Activated T-helper 17 cell treated with anti-CD3 and anti-CD28 coated beads, Interleukin-2, amount 50 U/mL, for 72 hours (primary cell): Measurements from ENCODE around the gene SLIT3. TPM values are rescaled to one million over a fixed set of nuclear protein-coding genes. Genes with fewer than 3 reads are reported as not detected.
"Not testable (repeated sequence)": the region's sequence is repeated elsewhere in the genome, so short reads cannot be mapped to it uniquely, and the experiment has no call there.

ENCODE experiments used
- ATAC-seq: fragments of 150-1000 bp; cut with Tn5 transposase; replicated peaks from 2 replicates; pipeline ENCODE4 v1.10.0; 2021; ENCODE audit warnings: mild to moderate bottlenecking, moderate library complexity
- H3K27ac Mint-ChIP-seq: one replicate; pipeline ENCODE4 v1.8.0; 2022; ENCODE audit warnings: mixed read lengths
- H3K27me3 Mint-ChIP-seq: one replicate; pipeline ENCODE4 v1.8.0; 2022; ENCODE audit warnings: mixed read lengths
- H3K36me3 Mint-ChIP-seq: one replicate; pipeline ENCODE4 v1.8.0; 2022; ENCODE audit warnings: low read depth, mild to moderate bottlenecking, mixed read lengths
- H3K4me1 Mint-ChIP-seq: one replicate; pipeline ENCODE4 v1.8.0; 2022; ENCODE audit warnings: mixed read lengths
- H3K4me3 Mint-ChIP-seq: one replicate; pipeline ENCODE4 v1.8.0; 2022; ENCODE audit warnings: mild to moderate bottlenecking, mixed read lengths
- H3K9me3 Mint-ChIP-seq: one replicate; pipeline ENCODE4 v1.8.0; 2022; ENCODE audit warnings: mixed read lengths
- total RNA-seq, 2 donors: library from RNA; stranded (reverse); gene quantifications; one replicate each; pipeline ENCODE4 v1.2.3, GENCODE V29; 2022

The SLIT3 gene
- total RNA-seq, 2 donors from 2014 or later, result 0.26 TPM; not detected in 1

DNA sequence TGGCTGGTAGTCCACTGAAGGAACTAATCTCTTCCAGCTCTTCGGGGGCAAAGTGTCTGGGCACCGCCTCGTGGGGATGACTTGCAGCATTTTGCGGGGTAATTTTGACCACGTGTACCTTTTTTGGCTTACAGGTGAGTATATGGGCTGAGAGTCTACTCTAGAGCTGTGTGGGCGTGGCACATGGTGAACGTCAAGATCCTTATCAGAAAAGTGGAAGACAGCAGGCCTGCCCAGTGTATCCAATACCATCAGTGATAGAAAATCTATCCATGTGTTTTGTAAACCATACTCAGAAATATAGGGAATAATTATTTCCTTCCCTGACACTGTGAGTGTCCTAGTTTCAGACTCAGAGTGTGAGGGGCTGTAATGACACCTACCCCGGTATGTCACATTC lies 148.5 kb downstream of the SLIT3 start:
- H3K4me3 Mint-ChIP-seq, result no peak overlapping the region
- H3K27ac Mint-ChIP-seq, result no peak overlapping the region
- no peaks in the 10 kb centered on the region for H3K36me3 Mint-ChIP-seq
- H3K27me3 Mint-ChIP-seq, result no peaks in the 10 kb centered on the region
- H3K4me1 Mint-ChIP-seq, result no peaks in the 10 kb centered on the region
- H3K9me3 Mint-ChIP-seq, result peaks cover 5% of the 10 kb centered on the region
- no peak for ATAC-seq

- Mint-ChIP-seq H3K9me3 (no peaks in the 10 kb centered on the region), H3K4me3 (no peak overlapping the region), H3K27me3 (no peaks in the 10 kb centered on the region), H3K4me1 (no peaks in the 10 kb centered on the region), H3K36me3 (no peaks in the 10 kb centered on the region), H3K27ac (no peak overlapping the region)
- no peak for ATAC-seq
Observed at GRCh38 chr5:169151051-169151805, 149.7 kb downstream of the SLIT3 start.

GRCh38 chr5:169150108-169150507 lies 150.8 kb downstream of the SLIT3 start:
- H3K27ac Mint-ChIP-seq, result no peak overlapping the region
- H3K36me3 Mint-ChIP-seq, result no peaks in the 10 kb centered on the region
- no peaks in the 10 kb centered on the region for H3K9me3 Mint-ChIP-seq
- no peak overlapping the region for H3K4me3 Mint-ChIP-seq
- H3K27me3 Mint-ChIP-seq, result no peaks in the 10 kb centered on the region
- no peaks in the 10 kb centered on the region for H3K4me1 Mint-ChIP-seq
- ATAC-seq, result no peak

GRCh38 chr5:169149317-169149716 lies 151.6 kb downstream of the SLIT3 start:
- Mint-ChIP-seq H3K4me3 (no peak overlapping the region), H3K36me3 (no peaks in the 10 kb centered on the region), H3K27ac (no peak overlapping the region), H3K4me1 (no peaks in the 10 kb centered on the region), H3K9me3 (no peaks in the 10 kb centered on the region), H3K27me3 (no peaks in the 10 kb centered on the region)
- no peak for ATAC-seq

DNA sequence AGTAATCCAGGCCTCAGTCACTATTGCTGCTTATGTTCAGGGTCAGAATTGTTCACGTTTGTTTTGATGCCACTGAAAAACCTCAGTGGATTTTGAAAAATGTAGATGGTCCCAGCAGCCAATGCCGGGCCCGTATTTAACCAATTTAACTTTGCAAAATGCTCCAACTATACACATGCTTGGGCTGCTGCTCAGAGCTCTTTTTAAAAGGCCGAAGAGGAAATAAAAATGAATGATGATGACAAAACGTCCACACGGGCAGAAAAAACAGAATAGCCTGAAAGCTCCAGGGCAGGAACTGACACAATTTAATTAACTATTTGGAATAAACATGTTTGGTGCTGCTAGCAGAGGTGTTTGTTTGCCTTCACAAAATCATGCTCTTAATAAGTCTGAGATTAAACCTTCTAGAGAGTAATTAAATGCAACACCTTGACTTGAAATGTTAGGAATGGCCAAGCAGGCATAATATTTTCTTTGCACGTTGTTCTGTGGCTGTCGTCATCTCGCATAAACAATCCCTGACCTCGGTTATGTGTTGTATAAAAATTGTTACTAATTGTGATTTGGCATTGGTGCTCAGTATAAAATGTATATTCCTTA lies 152.7 kb downstream of the SLIT3 start:
- H3K27me3 Mint-ChIP-seq, result no peaks in the 10 kb centered on the region
- no peak overlapping the region for H3K27ac Mint-ChIP-seq
- H3K4me1 Mint-ChIP-seq, result no peaks in the 10 kb centered on the region
- H3K4me3 Mint-ChIP-seq, result no peak overlapping the region
- no peaks in the 10 kb centered on the region for H3K9me3 Mint-ChIP-seq
- no peaks in the 10 kb centered on the region for H3K36me3 Mint-ChIP-seq
- ATAC-seq, result no peak

GRCh38 chr5:169147534-169147933 lies 153.4 kb downstream of the SLIT3 start:
- no peak for ATAC-seq
- H3K9me3 Mint-ChIP-seq, result no peaks in the 10 kb centered on the region
- no peak overlapping the region for H3K4me3 Mint-ChIP-seq
- no peaks in the 10 kb centered on the region for H3K27me3 Mint-ChIP-seq
- no peak overlapping the region for H3K27ac Mint-ChIP-seq
- no peaks in the 10 kb centered on the region for H3K36me3 Mint-ChIP-seq
- H3K4me1 Mint-ChIP-seq, result no peaks in the 10 kb centered on the region

DNA sequence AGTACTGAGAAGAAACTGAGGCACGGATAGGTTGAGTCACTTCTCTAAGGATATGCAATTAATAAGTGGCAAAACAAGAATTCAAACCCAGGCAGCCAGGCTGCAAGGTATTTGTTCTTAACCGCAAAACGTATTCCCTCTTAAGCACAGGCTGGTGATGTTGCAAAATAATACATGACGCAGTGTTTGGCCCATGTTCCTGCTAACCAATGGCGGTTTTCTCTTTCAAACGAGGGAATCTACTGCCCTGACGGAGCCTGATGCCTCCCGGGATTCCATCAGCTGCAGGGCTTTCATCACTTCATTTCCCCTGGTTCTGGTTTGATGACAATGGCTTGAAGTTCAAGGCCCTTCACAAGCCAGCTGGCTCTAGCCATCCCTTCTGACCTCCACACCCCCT lies 154.8 kb downstream of the SLIT3 start:
- no peak for ATAC-seq
- H3K36me3 Mint-ChIP-seq, result no peaks in the 10 kb centered on the region
- H3K9me3 Mint-ChIP-seq, result no peaks in the 10 kb centered on the region
- H3K27me3 Mint-ChIP-seq, result no peaks in the 10 kb centered on the region
- H3K4me1 Mint-ChIP-seq, result no peaks in the 10 kb centered on the region
- H3K4me3 Mint-ChIP-seq, result no peak overlapping the region
- no peak overlapping the region for H3K27ac Mint-ChIP-seq

DNA sequence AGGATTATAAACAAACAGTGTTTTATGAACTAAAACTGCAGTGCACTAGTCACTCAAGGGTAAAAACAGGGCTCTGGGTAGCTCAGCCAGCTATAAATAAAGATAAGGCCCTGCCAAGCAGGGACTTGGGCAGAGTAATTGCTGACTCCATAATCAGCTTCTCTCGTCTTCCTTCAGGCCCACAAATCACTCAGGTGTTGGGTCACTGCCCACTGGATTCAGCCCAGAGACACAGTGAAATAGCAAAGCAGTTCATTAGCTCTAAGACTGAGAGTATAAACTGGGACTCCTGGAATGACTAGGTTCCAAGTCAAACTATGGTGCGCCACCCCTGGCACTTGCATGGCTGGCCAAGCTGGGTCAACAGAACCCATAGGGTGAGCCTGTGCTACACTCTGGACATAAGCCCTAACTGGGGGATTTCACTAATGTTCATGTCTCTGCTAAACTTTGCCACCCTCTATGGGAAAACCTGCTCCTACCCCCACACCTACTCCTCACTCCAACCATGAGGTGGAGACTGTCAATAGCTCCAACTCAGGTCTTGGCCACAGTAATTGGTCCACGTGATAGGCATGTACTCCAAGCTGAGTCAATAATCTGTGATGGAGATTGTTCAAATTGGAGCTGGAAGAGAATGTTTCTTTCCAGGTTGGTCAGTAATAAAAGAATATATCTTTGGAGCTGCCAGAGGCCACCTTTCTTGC lies 158.5 kb downstream of the SLIT3 start:
- Mint-ChIP-seq H3K4me1 (no peaks in the 10 kb centered on the region), H3K36me3 (no peaks in the 10 kb centered on the region), H3K27me3 (peaks cover 1% of the 10 kb centered on the region), H3K4me3 (no peak overlapping the region), H3K9me3 (no peaks in the 10 kb centered on the region), H3K27ac (no peak overlapping the region)
- no peak for ATAC-seq

GRCh38 chr5:169140215-169140614 lies 160.7 kb downstream of the SLIT3 start:
- H3K27me3 Mint-ChIP-seq, H3K36me3 Mint-ChIP-seq, H3K9me3 Mint-ChIP-seq, H3K27ac Mint-ChIP-seq, ATAC-seq, H3K4me3 Mint-ChIP-seq, H3K4me1 Mint-ChIP-seq: not testable (repeated sequence)

GRCh38 chr5:169139480-169140050 lies 161.4 kb downstream of the SLIT3 start:
- peaks cover 3% of the 10 kb centered on the region for H3K27me3 Mint-ChIP-seq
- no peak overlapping the region for H3K4me3 Mint-ChIP-seq
- H3K36me3 Mint-ChIP-seq, result no peaks in the 10 kb centered on the region
- no peak overlapping the region for H3K27ac Mint-ChIP-seq
- ATAC-seq, result no peak
- H3K4me1 Mint-ChIP-seq, result no peaks in the 10 kb centered on the region
- no peaks in the 10 kb centered on the region for H3K9me3 Mint-ChIP-seq

- Mint-ChIP-seq H3K27ac (no peak overlapping the region), H3K4me1 (no peaks in the 10 kb centered on the region), H3K27me3 (peaks cover 3% of the 10 kb centered on the region), H3K4me3 (no peak overlapping the region), H3K9me3 (no peaks in the 10 kb centered on the region), H3K36me3 (no peaks in the 10 kb centered on the region)
- no peak for ATAC-seq
Observed at GRCh38 chr5:169133531-169133930, 167.4 kb downstream of the SLIT3 start.

DNA sequence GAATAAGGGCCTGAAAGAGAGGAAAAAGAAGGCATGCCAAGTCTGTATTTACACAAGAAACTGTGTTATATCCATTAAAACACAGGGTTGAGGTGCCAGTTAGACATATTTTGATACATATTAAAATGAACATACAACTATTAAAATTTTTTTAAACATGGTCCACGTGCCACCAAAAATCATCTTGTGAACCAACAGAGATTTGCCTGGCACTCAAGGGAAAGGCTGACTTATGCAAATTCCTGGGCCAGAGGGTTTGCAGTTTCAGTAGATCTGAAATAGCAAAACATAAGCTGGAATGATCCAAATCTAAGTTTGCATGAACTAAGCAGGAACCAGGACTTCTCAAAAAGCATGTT lies 168.7 kb downstream of the SLIT3 start:
- Mint-ChIP-seq H3K27ac (no peak overlapping the region), H3K9me3 (no peaks in the 10 kb centered on the region), H3K36me3 (no peaks in the 10 kb centered on the region), H3K27me3 (peaks cover under 1% of the 10 kb centered on the region), H3K4me3 (no peak overlapping the region), H3K4me1 (no peaks in the 10 kb centered on the region)
- ATAC-seq, result no peak

DNA sequence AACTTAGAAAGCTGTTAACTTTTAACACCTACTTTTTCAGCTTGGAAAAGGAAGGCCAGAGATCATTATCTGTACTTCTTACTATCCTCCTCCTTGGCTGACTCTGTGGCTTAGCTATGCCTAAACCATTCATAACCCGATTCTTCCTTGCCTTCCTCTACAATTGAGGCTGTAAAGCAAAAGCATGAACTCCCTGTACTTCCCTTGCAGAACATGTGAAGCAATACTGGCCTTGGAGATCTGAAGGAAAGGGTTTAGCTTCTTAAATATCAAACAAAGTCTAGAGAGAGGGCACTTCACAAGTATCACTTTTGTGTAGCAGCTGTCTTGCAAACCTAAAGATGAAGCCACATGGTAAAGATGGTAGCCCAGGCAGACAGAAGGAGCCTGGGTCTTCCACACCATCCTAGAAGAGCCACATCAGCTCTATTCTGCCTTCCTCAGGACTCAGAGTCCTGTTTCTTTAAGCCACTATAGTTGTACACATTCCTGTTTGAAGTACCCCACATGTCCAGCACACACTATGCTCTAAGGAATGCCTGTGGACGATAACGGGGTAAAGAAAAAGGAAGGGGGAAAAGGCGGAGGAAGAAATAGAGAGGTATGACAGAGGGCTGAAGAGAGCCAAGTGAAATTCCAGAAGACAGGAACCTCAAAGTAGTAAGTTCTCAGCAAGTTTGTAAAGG lies 169.2 kb downstream of the SLIT3 start:
- Mint-ChIP-seq H3K4me1 (no peaks in the 10 kb centered on the region), H3K27me3 (no peaks in the 10 kb centered on the region), H3K36me3 (no peaks in the 10 kb centered on the region), H3K9me3 (no peaks in the 10 kb centered on the region), H3K4me3 (no peak overlapping the region), H3K27ac (no peak overlapping the region)
- ATAC-seq, result no peak

DNA sequence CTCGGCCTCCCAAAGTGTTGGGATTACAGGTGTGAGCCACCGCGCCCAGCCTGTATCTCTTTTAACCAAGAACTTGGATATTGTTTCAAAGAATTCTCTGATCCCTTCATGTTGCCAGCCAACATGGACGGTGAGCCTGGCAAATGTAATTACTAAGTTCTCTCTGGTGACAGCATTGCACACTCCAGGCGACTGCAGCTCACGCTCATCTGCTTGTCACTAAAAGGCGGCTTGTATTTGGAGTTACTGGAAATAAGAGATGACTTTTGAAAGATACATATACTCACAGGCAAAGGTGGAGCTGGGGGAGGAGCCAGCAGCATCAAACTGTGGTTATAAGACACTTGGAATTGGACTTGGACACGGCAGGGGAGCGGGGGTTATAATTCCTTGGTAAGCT lies 172.3 kb downstream of the SLIT3 start:
- no peaks in the 10 kb centered on the region for H3K4me1 Mint-ChIP-seq
- ATAC-seq, result no peak
- H3K36me3 Mint-ChIP-seq, result no peaks in the 10 kb centered on the region
- no peaks in the 10 kb centered on the region for H3K9me3 Mint-ChIP-seq
- no peak overlapping the region for H3K27ac Mint-ChIP-seq
- H3K27me3 Mint-ChIP-seq, result no peaks in the 10 kb centered on the region
- no peak overlapping the region for H3K4me3 Mint-ChIP-seq
